GM21723 (cell line): ENCODE measurements around the gene NFIA.

Experiments
- ATAC-seq: cut with Tn5 transposase; IDR thresholded peaks from one replicate; pipeline ENCODE4 v1.9.1; 2021; ENCODE audit warnings: mild to moderate bottlenecking, moderate library complexity; ENCODE audit not compliant: unreplicated experiment

Gene NFIA

DNA sequence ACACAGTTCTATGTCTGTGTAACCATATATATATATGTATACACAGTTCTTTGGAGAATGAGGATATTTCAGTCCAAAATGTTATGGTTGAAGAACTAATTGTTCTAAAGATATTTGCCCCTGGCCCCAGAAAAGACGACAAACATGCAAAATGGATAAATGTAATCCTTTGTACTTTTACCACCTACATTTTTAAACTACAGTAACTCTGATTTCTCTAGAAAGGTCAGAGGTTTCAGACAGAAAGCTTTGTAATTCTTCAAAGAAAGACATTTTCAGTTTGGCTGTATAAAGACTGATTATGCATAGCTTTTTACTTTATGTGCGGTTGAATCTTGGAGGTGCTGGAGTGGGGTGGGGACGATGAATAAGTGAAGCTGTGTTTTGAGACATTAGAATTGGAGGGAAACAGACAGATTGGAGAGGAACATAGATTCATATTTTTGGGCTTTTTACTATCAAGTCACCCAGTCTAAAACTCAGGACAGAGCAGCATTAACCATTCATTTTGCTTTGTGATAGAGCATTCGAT, 16.6 kb downstream of the NFIA start:
- ATAC-seq, result no peak

DNA sequence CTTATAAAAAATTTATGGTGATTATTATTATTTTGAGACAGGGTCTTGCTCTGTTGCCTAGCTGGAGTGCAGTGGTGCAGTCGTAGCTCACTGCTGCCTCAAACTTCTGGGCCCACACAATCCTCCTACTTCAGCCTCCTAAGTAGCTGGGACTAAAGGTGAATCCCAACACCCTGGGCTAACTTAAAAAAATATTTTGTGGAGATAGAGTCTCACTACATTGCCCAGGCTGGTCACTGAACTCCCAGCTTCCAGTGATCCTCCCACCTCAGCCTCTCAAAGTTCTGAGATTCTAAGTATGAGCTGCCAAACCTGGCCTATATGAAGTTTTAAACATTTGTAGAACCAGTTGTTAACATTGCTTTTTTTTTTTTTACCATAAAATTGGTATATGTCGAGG, 18.2 kb downstream of the NFIA start:
- no peak for ATAC-seq

DNA sequence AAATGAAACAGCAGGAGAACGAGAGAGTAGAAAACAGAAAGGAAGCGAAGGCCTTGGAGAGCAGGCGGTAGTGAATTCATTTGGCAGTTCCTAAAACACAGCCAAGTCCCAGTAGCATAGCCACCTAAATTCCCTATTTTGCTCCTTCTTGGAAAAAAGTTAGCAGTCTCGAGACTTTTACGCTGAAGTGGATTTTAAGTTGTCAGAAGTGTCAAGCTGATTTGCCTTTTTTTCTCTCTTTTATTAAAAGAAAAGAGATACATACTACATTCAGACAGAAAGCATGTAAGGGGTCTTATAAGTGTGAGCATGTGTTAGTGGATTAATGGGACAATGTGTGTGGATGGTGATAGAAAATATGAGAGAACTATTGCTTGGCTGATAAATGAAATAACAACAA, 19.2 kb downstream of the NFIA start:
- ATAC-seq, result no peak

DNA sequence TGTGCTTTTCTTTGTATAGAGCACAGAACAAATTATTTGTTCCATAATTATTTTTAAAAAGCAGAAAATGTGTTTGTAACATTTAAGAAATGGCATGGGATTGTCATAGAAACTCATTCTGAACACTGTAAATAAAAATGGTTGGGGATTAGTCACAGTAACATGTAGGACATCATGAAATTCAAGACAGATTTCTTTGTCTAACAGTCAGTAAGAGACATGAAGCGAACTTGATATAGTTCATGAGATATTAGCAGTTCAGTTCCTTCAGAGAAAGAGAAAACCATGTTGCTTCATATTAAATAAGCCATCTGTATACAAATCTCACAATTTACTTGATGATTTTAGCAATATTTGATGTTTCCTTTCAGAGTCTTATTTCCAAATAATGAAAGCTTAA, 19.7 kb downstream of the NFIA start:
- ATAC-seq, result no peak

DNA sequence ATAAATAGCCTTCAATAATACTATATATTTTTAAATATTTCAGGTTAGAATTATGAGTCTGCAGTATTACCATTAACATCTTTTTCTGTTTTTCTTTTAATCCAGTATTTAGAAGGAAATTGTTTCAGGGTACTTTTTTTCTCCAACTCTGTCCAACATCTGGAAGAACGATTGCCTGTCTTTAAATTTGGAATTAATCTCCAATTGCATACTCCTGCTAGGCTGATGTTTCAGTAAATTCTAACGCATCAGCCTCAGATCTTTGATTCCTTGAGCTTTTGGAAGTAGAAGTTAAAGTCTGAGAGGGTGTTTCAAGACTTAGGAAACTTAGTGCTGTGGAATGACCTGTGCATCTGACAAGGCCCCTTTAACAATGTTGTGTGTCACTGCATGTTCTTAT, 20.3 kb downstream of the NFIA start:
- ATAC-seq, result no peak

DNA sequence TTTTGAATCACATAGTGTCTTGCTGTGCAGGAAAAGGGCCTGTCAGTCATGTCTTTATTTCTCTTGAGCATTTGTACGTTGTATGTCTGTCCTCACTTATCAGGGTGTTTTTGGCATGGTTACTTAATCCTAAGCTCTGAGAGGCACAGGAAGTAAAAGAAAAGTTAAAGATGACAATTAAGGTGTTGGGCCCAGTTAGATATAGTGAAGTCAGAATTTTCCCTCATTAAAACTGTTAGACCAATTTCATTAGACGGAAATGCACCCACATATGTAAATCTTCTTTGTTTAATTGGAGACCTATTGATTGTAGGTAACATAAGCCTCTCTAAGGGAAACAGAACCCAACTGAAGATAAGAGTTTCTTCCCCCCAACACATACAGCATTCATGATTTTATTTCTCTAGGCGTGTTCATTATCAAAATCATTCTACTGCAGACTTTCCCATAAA, 21.9 kb downstream of the NFIA start:
- ATAC-seq, result no peak

DNA sequence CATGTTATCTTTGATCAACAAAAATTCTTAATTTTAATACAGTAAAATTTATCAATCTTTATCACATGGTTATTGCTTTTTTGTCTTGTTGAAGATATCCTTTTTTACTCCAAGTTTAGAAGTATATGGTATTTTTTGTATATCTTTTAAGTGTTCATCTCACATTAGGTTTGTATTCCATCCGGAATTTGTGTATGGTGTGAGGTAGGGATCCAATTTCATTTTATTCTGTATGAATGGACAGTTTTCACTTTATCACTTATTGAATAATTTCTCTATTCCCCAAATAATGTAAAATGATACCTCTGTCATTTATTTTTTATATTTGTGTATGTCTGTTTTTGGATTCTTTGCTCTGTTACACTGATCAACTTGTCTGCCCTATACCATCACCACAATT, 25.3 kb downstream of the NFIA start:
- no peak for ATAC-seq

DNA sequence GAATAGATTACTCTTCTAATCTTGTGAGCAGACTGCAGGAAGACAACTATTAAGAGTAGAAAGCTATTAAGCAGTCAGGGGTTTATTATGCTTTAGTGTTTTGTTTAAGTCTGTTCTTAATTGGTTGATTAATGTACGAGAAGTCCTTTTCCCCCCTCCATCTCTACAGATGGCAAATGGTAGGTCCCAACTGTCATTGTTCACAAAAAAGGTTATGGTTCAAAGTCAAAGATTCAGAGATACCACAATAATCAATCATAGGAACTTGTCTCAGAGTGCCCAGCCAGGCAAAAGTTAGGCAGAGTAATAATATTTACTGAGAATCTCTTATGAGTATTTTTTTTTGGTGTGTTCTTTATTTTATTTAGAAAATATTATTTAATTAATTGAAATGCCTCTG, 26.8 kb downstream of the NFIA start:
- ATAC-seq, result no peak

DNA sequence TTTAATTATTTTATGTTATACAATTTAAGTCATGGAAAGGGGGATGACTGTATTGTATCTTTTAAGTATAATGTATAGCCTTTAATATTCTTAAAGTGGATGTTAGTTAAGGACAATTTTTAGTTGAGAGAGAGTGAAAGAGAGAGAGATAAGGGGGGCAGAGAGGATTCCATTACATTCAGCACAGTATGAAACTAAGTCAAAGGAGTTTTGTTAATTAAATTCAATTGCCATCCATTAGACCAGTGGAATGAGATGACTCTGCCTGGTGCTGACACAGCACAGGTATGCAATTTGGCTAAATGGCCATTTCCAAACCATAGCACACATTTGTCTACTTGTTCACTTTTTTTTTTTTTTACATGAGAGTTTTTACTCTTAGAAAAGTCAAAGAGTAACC, 27.5 kb downstream of the NFIA start:
- ATAC-seq, result no peak

DNA sequence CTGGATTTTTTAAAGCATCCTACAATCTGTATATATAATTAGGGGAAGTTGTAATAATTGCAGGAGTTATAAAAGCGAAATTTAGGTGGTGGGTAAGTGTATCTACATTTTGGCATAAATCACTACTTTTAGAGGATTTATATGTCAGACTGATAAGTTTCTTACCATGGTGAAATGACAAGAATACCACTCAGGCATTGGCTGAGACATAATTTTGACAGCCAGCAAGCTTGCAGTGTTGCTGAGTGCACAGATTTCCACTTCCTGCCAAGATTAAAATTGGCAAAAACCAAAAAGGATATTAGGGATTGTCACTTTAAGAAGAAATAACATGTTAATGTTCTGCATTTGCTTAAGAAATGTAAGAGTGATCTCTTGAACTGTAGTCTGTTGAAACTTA, 28.2 kb downstream of the NFIA start:
- ATAC-seq, result no peak

DNA sequence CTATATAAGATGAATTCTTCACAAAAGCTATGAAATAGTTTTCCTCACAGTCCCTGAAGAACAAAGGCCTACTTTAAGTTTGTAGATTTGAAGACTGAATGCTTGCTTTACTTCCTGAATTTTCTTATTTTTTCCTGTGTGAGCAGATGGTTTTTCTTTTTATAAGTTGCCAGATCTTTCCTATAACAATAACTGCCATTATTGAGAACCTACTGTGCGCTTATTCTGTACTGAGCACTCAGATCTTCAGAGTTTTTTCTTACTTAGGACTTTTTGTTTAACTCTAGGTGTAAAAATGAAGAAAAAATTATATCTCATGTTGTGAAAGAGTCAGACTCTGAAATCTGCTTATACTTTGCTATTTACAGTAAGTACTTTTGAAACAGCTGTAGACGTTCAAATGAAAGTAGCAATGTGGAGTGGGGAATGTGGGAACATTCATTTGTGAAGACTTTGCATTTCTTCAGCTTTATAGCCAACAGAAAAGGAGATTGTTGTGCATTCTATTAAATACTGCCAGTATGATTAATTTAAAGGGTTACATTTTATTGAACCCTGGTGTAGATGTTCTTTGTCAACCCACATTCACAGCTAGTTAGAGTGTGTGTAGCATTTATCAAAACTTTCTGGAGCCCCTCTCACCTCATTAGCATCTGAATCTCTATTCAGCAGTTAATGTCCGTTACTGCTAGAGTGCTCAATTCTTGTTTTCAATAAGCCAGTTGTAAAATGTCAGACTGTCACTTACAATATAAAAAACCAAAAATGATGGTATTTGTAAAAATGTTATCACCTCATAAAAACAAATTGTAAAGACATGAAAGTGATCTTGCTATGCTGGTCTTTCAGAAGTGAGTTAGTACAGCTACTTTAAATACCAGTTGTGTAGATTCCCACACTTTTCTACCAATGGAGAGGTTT, 29.0 kb downstream of the NFIA start:
- no peak for ATAC-seq

DNA sequence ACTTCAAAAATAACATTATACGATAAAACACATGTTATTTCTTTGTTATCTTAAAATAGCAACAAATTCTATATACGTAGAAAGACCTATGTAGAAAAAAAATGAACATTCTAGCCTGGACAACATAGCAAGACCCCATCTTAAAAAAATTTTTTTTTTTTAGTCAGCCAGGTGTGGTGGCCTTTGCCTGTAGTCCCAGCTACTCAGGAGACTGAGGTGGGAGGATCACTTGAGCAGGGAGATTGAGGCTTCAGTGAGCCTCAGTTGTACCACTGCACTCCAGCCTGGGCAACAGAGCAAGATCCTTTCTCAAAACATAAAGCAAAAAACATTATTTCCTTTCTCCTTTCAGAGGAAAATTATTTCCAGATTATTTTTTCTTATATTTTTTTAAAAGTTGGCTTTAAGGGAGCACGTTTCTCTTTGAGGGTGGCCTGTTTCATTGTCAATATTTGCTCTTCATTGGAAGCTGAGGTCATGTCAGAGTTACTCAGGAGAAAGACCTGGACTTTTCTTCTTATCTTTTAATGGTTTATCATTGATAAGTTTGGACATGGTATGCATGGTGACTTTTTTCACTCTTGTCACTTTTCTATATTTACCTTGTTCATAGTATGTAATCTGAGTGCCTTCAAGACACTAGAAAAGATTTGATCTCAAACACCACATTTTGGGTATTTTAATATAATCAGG, 32.0 kb downstream of the NFIA start:
- no peak for ATAC-seq

DNA sequence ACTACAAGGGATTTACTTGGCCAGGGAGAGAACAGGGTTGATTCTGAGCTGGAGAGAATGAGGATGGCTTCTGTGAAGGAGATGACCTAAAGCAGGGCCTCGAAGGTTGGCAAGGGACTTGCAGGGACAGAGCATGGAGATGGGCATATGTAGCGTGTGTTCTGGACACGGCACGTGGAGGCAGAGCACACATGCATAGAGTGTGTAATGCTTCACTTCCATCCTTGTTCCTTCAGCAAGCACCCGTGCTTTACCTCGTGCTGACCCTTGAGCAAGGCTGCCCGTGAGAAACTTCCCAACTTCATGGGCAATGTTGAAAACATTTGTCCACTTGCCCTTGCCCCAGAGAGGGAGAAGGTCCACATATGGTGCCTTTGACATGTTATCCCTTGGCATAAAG, 33.1 kb downstream of the NFIA start:
- no peak for ATAC-seq

DNA sequence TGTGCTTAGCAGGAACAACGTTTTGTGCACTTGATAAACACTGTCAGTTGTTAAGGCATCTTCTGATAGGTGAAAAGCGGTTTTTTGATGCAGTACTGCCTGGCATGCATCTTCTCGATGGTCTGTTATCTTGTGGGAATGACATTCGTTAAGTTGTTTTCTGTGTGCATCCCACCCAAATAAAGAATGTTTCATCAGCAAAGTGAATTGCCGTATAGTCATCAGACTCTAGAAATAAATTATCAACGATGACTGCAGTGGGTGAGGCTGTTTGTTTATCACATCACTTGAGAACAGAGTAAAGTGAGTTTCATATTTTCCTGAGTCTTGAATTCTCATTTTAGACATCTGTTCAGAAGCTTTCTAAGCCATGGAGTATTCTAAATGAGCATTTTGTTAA, 34.1 kb downstream of the NFIA start:
- ATAC-seq, result no peak

DNA sequence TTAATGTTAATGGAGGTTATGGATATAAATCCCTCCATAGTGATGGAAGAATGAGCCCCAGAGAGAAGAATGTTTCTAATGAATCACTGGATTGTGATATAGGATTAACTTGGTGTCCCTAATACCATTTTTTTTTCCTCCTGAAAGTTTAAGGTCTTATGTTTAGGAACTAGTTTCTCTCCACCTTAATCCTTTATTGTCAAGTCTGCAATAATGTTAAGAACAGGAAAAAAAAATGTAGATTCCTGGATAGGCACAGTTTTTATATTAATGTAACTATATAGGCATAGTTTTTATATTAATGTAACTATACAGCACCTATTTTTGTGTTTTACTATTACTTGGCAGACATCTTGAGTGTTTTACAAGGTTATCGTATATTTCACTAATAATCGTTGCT, 34.9 kb downstream of the NFIA start:
- no peak for ATAC-seq

DNA sequence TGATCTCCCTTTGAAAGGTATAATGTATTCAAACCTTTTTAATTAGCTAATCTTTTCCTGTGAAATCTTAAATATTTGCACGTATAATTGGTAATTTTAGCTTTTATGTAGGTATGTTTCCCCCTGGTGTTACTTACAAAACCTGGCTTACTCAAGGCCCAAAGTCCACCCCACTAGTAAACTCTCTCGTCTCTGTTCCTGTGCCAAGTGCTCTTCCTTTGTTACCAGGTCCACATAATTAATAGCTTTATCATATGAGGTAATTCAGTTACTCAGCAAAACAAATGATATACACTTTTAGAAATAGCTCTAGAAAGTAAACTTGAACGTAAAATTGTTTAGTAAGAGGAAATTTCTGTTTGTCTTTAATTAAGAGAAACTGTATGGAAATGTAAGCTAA, 36.7 kb downstream of the NFIA start:
- ATAC-seq, result no peak

DNA sequence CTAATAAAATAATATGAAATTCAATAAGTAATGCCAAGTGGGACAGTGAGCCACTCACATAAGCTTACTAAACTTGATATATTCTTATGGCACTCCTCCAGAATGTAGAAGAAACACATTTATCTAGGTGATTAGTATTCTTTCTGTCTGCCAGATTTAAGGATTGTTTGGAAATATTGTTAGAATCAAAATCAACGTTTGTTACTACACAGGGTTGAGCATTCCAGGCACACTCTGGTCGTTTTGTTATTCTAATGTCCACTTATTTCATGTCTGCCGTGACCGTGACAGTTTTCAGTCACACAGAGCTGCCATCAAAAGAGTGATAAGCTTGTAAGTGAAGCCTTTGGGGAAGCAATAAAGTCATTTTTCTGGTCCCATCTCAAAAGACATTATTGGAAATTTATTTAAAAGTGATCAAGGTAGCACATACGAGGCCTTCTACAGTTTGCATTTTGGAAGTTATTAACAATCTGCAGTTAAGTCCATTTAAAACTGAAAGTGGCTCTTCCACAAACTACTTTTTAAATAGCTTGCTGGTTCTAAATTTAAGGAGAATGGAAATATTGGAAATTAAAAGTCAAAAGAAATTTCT, 38.0 kb downstream of the NFIA start:
- ATAC-seq, result no peak

DNA sequence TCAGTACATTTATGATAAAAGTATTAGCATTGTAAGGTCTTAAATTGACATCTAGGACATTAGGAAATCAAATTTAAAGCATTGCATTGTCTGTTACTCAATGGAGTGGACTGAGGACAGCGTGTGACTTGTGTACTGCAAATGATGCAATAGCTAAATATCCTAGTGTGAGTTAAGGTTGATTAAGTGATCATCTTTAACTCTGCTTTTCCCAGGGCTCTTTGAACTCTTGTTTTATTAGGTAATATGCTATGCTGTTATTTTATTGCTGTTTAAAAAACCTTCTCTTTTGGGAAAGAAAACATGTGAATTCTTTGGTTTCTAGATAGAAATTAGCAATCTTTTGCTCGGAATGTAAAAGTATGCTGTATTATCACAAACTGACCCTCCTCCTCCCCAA, 38.6 kb downstream of the NFIA start:
- ATAC-seq, result no peak

DNA sequence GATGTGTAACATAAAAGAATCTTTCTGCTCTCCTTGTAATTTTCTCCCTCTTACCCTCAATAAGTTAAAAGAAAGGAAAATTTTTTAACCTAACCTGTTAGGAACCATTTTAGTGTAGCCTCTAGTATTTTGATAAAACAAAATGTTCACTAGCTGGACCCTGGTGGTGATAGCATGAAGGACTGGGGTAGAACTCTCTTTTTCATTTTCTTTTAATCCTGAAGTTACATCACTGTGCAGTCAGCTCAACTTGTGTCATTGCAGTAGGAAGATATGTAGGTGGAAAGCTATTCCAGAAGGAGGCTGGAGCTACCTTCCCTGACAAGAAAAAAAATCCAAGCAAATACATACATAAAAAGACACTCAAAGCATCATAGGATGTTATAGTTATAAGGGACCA, 39.3 kb downstream of the NFIA start:
- ATAC-seq, result no peak

DNA sequence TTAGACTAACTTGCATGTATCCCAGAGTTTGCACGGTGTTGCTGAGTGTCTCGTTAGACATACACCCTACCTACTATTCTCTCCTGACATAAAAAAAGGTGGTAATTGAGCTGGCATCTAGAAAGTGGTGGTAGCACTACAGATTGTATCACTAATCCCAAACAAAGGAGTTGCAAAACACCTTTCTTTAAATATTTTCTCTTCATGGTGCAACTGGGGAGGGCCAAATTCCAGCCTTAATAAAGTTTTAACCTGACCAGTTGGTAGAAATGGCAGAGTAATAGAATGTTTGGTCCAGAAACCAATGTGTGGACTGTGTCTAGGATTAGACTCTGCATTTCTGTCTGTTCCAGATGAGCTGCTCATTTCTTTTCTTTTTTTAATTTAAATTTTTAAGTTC, 40.0 kb downstream of the NFIA start:
- ATAC-seq, result no peak

DNA sequence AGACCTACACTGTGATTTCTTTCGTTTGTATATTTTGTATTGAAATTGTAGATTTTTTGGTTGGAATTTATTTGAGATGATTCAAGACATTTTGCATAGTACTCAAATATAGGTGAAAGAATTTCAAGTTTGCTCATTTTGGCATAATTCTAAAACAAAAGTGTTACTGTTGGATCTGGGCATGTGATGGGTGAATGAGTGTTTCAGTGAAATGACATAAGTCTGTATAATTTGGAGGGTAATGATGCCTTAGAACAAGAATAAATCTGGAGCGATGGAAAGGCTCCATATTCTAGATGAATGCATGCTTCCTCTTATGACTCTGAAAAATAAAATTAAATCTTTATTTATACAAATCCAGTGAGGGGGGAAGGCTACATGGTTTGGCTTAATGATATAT, 41.0 kb downstream of the NFIA start:
- ATAC-seq, result no peak

DNA sequence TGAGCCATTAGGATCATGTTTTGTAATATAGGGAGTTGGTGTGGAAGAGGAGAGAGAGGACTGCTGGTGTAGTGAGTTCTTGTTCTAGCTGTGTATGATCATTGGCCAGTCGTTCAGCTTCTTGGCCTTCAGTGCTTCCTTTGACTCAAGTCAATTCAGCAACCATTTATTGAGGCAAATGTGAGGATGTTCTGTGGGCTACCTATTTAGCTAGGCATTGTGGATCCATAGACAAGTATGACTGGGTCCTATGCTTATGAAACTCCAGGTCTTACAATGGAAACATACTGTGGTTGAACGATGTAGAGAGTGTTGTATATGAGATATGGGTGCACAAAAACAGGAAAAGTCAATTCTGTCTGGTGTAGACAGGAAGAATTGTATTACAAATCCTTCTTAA, 41.7 kb downstream of the NFIA start:
- ATAC-seq, result no peak
